ENCODE data around the gene CHD6. TPM values are rescaled to one million over a fixed set of nuclear protein-coding genes. Genes with fewer than 3 reads are reported as not detected.

Gene CHD6
- total and polyA plus RNA-seq, 7 donors, result 2.4 to 40.2 (median 29.9) TPM

- Histone ChIP-seq H3K9me3 (peaks cover 0 to 15% (median 11%) of the 10 kb centered on the region in 4 donors), H3K4me1 (peaks cover 0 to 14% (median 4%) of the 10 kb centered on the region in 4 donors), H3K36me3 (no peaks in the 10 kb centered on the region), H3K4me3 (no peak overlapping the region), H3K27ac (no peak overlapping the region), H3K27me3 (no peaks in the 10 kb centered on the region)
- TF ChIP-seq CTCF (IDR thresholded peaks at IDR 0.05) (no peak), EP300 (IDR thresholded peaks at IDR 0.05) (no peak), POLR2AphosphoS5 (IDR thresholded peaks at IDR 0.05) (no peak), POLR2A (IDR thresholded peaks at IDR 0.05) (no peak)
- intact Hi-C loops (cut with DNase I), result no loop called here
- DNase-seq, result no peak
- WGBS, 2 donors, result 73 to 86% methylated on average over 1 of the region's 1 CpG
Measured at GRCh38 chr20:41604002-41604401, 14.2 kb downstream of the CHD6 start.

GRCh38 chr20:41601742-41602141 lies 16.4 kb downstream of the CHD6 start:
- TF ChIP-seq POLR2AphosphoS5 (IDR thresholded peaks at IDR 0.05) (no peak), EP300 (IDR thresholded peaks at IDR 0.05) (no peak), CTCF (IDR thresholded peaks at IDR 0.05) (no peak), POLR2A (IDR thresholded peaks at IDR 0.05) (no peak)
- no peak overlapping the region for H3K4me3 ChIP-seq
- H3K4me1 ChIP-seq, result peaks cover 0 to 6% (median 2%) of the 10 kb centered on the region in 4 donors
- H3K27me3 ChIP-seq, result no peaks in the 10 kb centered on the region
- peaks cover 0 to 15% (median 11%) of the 10 kb centered on the region in 4 donors for H3K9me3 ChIP-seq
- no peaks in the 10 kb centered on the region for H3K36me3 ChIP-seq
- no peak overlapping the region for H3K27ac ChIP-seq
- no peak for DNase-seq
- 94 to 96% methylated on average over 4 of the region's 4 CpGs for WGBS, 2 donors
- intact Hi-C loops (cut with DNase I), result no loop called here

DNA sequence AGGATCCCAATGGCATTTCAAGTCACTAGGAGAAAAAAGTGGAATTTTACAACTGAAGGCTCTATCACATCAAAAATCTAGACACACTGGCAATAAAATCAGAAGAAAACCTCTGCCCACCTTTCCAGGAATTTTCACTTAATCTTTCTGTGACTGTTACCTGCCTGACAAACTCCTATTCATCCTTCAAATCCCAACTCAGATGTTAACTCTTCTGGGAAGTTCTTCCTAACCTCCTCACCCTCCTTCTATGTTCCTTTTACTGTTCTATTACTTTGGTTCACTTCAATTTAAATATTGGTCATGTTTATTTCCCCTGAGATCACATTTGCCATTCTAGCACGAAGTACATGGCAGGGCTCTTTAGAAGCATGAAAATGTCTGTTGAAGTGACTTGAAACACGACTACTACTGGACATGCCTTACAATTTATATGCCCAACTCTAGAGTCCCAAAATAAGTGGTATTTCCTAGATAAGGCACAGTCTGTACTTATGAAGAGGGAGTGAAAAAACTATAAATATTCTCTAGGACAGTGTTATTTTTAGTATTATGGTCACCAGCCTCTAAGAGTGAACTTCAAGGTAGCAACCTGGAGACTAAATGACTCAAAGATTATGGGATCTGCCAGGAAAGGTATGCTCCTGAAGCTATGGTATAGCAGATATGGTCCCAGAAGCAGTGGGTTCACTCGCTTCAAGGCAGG lies 17.1 kb downstream of the CHD6 start:
- H3K4me1 ChIP-seq, result peaks cover 0 to 6% (median 2%) of the 10 kb centered on the region in 4 donors
- DNase-seq, result no peak
- H3K4me3 ChIP-seq, result no peak overlapping the region
- 93 to 97% methylated on average over 3 of the region's 3 CpGs for WGBS, 2 donors
- H3K36me3 ChIP-seq, result no peaks in the 10 kb centered on the region
- TF ChIP-seq CTCF (IDR thresholded peaks at IDR 0.05), result no peak
- TF ChIP-seq POLR2AphosphoS5 (IDR thresholded peaks at IDR 0.05), result no peak
- TF ChIP-seq EP300 (IDR thresholded peaks at IDR 0.05), result no peak
- TF ChIP-seq POLR2A (IDR thresholded peaks at IDR 0.05), result no peak
- intact Hi-C loops (cut with DNase I), result no loop called here
- H3K9me3 ChIP-seq, result peaks cover 0 to 15% (median 11%) of the 10 kb centered on the region in 4 donors
- no peaks in the 10 kb centered on the region for H3K27me3 ChIP-seq
- no peak overlapping the region for H3K27ac ChIP-seq

DNA sequence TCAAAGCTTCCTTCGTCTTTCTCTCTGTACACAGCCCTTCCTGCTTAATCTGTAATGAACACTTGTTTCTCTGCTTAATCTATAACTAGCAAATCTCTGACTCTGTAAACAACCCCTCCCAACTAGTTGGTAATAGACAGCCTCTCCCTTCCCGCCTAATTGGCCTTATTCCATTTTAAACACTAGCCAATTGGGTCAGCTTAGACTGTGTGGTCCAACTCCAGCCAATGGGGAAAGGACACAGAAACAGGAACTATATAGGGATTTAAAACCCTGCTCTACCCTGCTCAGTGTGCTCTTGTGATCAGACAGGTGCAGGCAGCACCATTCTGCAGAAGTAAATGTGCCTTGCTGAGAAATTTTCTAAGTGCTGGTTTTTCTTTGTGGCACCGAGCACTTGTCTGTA lies 18.5 kb downstream of the CHD6 start:
- TF ChIP-seq EP300 (IDR thresholded peaks at IDR 0.05) (no peak), POLR2AphosphoS5 (IDR thresholded peaks at IDR 0.05) (no peak), CTCF (IDR thresholded peaks at IDR 0.05) (no peak), POLR2A (IDR thresholded peaks at IDR 0.05) (no peak)
- WGBS, 2 donors, result 47 to 59% methylated on average over 3 of the region's 3 CpGs
- H3K9me3 ChIP-seq, result peaks cover 0 to 18% (median 13%) of the 10 kb centered on the region in 4 donors
- intact Hi-C loops (cut with DNase I), result no loop called here
- H3K36me3 ChIP-seq, result no peaks in the 10 kb centered on the region
- no peak overlapping the region for H3K27ac ChIP-seq
- no peak overlapping the region for H3K4me3 ChIP-seq
- peaks cover 0 to 4% (median 1%) of the 10 kb centered on the region in 4 donors for H3K4me1 ChIP-seq
- H3K27me3 ChIP-seq, result no peaks in the 10 kb centered on the region
- no peak for DNase-seq

All from sigmoid colon (tissue), 7 donors.